Astrocyte (in vitro differentiated cells and primary cell): ENCODE results near the gene FNDC3B. TPM values are rescaled to one million over a fixed set of nuclear protein-coding genes. Genes with fewer than 3 reads are reported as not detected.

ENCODE experiments used
- DNase-seq: peaks from one replicate; pipeline ENCODE4 v3.0.0-alpha.2; 2010; ENCODE audit warnings: low read depth
- FAIRE-seq: peaks from 2 replicates; lab custom pipeline; 2011; peaks lifted over from hg19 to GRCh38; lab: Jason Lieb, UNC
- H2AFZ ChIP-seq: 2 replicates; pipeline ENCODE4 v1.6.0; 2012; ENCODE audit warnings: low read depth, low read length, inconsistent platforms
- H3K27ac ChIP-seq: 2 replicates; pipeline ENCODE4 v1.5.1; 2011; ENCODE audit warnings: low read depth, low read length, inconsistent platforms
- H3K27me3 ChIP-seq: 2 replicates; pipeline ENCODE4 v1.6.0; 2011; ENCODE audit warnings: low read length, inconsistent platforms; ENCODE audit not compliant: insufficient read depth
- H3K36me3 ChIP-seq: 2 replicates; pipeline ENCODE4 v1.5.1; 2011; ENCODE audit warnings: low read length, inconsistent platforms; ENCODE audit not compliant: insufficient read depth
- H3K4me1 ChIP-seq: 2 replicates; pipeline ENCODE4 v1.5.1; 2011; ENCODE audit warnings: low read length, inconsistent platforms; ENCODE audit not compliant: insufficient read depth
- H3K4me2 ChIP-seq: 2 replicates; pipeline ENCODE4 v1.6.0; 2012; ENCODE audit warnings: low read length, inconsistent platforms
- H3K4me3 ChIP-seq: 2 replicates; pipeline ENCODE4 v1.5.1; 2011; ENCODE audit warnings: low read depth, mild to moderate bottlenecking, low read length, inconsistent platforms; ENCODE audit not compliant: insufficient read depth
- H3K79me2 ChIP-seq: 2 replicates; pipeline ENCODE4 v1.6.0; 2012; ENCODE audit warnings: mild to moderate bottlenecking, low read length, inconsistent platforms; ENCODE audit not compliant: insufficient read depth
- H3K9ac ChIP-seq: 2 replicates; pipeline ENCODE4 v1.6.0; 2012; ENCODE audit warnings: mild to moderate bottlenecking, low read length, inconsistent platforms
- H3K9me3 ChIP-seq: 2 replicates; pipeline ENCODE4 v1.5.1; 2012; ENCODE audit warnings: low read depth, mild to moderate bottlenecking, low read length, inconsistent platforms; ENCODE audit not compliant: insufficient read depth
- H4K20me1 ChIP-seq: 2 replicates; pipeline ENCODE4 v1.6.0; 2012; ENCODE audit warnings: low read length, inconsistent platforms; ENCODE audit not compliant: insufficient read depth
- H3K27ac Mint-ChIP-seq: one replicate; pipeline ENCODE4 v1.8.0; 2021; ENCODE audit warnings: mild to moderate bottlenecking, mixed read lengths; ENCODE audit not compliant: unreplicated experiment
- H3K27me3 Mint-ChIP-seq: one replicate; pipeline ENCODE4 v1.8.0; 2021; ENCODE audit warnings: low read depth, mixed read lengths; ENCODE audit not compliant: unreplicated experiment
- H3K36me3 Mint-ChIP-seq: one replicate; pipeline ENCODE4 v1.8.0; 2021; ENCODE audit warnings: low read depth, mixed read lengths; ENCODE audit not compliant: unreplicated experiment
- H3K4me1 Mint-ChIP-seq: one replicate; pipeline ENCODE4 v1.8.0; 2021; ENCODE audit warnings: low read depth, mixed read lengths; ENCODE audit not compliant: unreplicated experiment
- H3K4me3 Mint-ChIP-seq: one replicate; pipeline ENCODE4 v1.8.0; 2021; ENCODE audit warnings: mild to moderate bottlenecking, moderate library complexity, mixed read lengths; ENCODE audit not compliant: unreplicated experiment
- H3K9me3 Mint-ChIP-seq: one replicate; pipeline ENCODE4 v1.8.0; 2021; ENCODE audit warnings: mild to moderate bottlenecking, mixed read lengths; ENCODE audit not compliant: unreplicated experiment
- EZH2 ChIP-seq: IDR thresholded peaks from 2 replicates; pipeline ENCODE4 v1.6.1; 2012; ENCODE audit warnings: mild to moderate bottlenecking, low read length, inconsistent platforms; ENCODE audit not compliant: insufficient read depth
- total RNA-seq: library from RNA; stranded (reverse); gene quantifications from 2 replicates; pipeline ENCODE4 v1.2.1, GENCODE V29; 2021
- TF ChIP-seq, protein P1 (sequence below): IDR thresholded peaks from 2 replicates; pipeline ENCODE4 v1.5.1; 2011; ENCODE audit warnings: low read depth, mild to moderate bottlenecking, inconsistent platforms, low read length, moderate library complexity; ENCODE audit not compliant: insufficient read depth

The FNDC3B gene
- total RNA-seq, 1 donor from 2014 or later = 327 TPM

DNA sequence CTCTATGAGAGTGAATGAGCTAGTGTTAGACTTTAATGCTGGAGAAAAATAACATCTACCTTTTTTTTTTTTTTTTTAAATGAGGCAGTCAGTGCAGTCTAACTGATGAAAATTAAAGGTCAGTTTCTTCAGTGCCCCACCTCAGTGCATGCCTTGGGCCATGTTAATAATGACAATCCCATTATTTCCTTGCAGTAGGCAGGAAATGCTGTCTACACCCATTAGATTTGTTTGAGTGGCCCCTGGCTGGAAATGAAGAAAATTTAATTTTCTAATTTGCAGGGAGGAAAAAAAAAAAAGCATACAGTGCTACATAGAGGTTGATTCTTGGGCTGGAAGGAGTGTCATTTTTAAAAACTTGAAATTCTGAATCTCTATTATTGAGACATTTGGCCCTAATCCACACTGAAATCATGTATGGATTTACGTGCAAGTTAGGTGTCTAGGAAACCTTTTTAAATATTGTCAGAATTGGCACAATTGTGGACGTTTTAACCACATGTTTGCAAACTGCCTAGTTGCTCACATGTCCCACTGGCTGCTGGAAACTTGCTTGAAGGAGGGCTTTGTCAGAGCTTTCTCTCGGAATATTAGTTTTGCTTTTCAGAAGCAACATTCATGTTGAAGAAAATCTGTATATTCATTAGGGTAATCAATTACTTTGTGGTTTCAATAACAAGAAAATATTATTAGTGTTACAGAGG, 18.4 kb downstream of the FNDC3B start:
- Histone ChIP-seq H3K9ac (no peak overlapping the region), H3K4me3 (no peak overlapping the region), H3K27me3 (no peaks in the 10 kb centered on the region), H3K36me3 (peaks cover 12% of the 10 kb centered on the region), H3K4me2 (no peak overlapping the region), H2AFZ (no peak overlapping the region), H3K9me3 (no peaks in the 10 kb centered on the region), H3K4me1 (peaks cover 6% of the 10 kb centered on the region), H3K79me2 (peaks cover 97% of the 10 kb centered on the region), H4K20me1 (peaks cover 95% of the 10 kb centered on the region), H3K27ac (no peak overlapping the region)
- H3K4me1 Mint-ChIP-seq = peaks cover 67% of the 10 kb centered on the region
- H3K27ac Mint-ChIP-seq = no peak overlapping the region
- no peaks in the 10 kb centered on the region for H3K9me3 Mint-ChIP-seq
- H3K4me3 Mint-ChIP-seq = no peak overlapping the region
- DNase-seq = no peak
- TF ChIP-seq, protein P1, sequence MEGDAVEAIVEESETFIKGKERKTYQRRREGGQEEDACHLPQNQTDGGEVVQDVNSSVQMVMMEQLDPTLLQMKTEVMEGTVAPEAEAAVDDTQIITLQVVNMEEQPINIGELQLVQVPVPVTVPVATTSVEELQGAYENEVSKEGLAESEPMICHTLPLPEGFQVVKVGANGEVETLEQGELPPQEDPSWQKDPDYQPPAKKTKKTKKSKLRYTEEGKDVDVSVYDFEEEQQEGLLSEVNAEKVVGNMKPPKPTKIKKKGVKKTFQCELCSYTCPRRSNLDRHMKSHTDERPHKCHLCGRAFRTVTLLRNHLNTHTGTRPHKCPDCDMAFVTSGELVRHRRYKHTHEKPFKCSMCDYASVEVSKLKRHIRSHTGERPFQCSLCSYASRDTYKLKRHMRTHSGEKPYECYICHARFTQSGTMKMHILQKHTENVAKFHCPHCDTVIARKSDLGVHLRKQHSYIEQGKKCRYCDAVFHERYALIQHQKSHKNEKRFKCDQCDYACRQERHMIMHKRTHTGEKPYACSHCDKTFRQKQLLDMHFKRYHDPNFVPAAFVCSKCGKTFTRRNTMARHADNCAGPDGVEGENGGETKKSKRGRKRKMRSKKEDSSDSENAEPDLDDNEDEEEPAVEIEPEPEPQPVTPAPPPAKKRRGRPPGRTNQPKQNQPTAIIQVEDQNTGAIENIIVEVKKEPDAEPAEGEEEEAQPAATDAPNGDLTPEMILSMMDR = no peak
- TF ChIP-seq EZH2 = no peak
- FAIRE-seq = no peak
- H3K27me3 Mint-ChIP-seq = no peaks in the 10 kb centered on the region
- H3K36me3 Mint-ChIP-seq = peaks cover 8% of the 10 kb centered on the region

- peaks cover 95% of the 10 kb centered on the region for H4K20me1 ChIP-seq
Observed at GRCh38 chr3:172059532-172059931, 20.2 kb downstream of the FNDC3B start.

More at GRCh38 chr3:172059532-172059931, 20.2 kb downstream of the FNDC3B start:
- Histone ChIP-seq H3K27me3 (no peaks in the 10 kb centered on the region), H3K9ac (no peak overlapping the region), H3K4me2 (no peak overlapping the region), H3K4me1 (peaks cover 7% of the 10 kb centered on the region), H2AFZ (no peak overlapping the region), H3K79me2 (peaks cover 97% of the 10 kb centered on the region), H3K36me3 (peaks cover 8% of the 10 kb centered on the region), H3K27ac (no peak overlapping the region), H3K4me3 (no peak overlapping the region), H3K9me3 (no peaks in the 10 kb centered on the region)
- peaks cover 3% of the 10 kb centered on the region for H3K36me3 Mint-ChIP-seq
- no peak for DNase-seq
- H3K27ac Mint-ChIP-seq = no peak overlapping the region
- FAIRE-seq = no peak
- peaks cover 75% of the 10 kb centered on the region for H3K4me1 Mint-ChIP-seq
- H3K4me3 Mint-ChIP-seq = no peak overlapping the region
- TF ChIP-seq EZH2 = no peak
- TF ChIP-seq, protein P1 = no peak
- H3K27me3 Mint-ChIP-seq = no peaks in the 10 kb centered on the region
- no peaks in the 10 kb centered on the region for H3K9me3 Mint-ChIP-seq
